ENCODE results near the gene CTNNBIP1.
A peak's percentile ranks its signal among the peaks of the same experiment; 100 is the strongest.

Gene CTNNBIP1

GRCh38 chr1:9892563-9893528 is 17.2 kb downstream of the CTNNBIP1 start:
- ATAC-seq: peak; percentile 52
- no peak for TF ChIP-seq ARNTL (CRISPR knock-in tag; IDR thresholded peaks at IDR 0.05; ENCODE audit: borderline replicate concordance, low read depth)
- TF ChIP-seq CSRNP3 (CRISPR knock-in tag; IDR thresholded peaks at IDR 0.05): no peak
- TF ChIP-seq PPARA (CRISPR knock-in tag; IDR thresholded peaks at IDR 0.05; ENCODE audit: borderline replicate concordance): no peak
- no peak for TF ChIP-seq CREB5 (CRISPR knock-in tag; IDR thresholded peaks at IDR 0.05; ENCODE audit: low read depth)
- no peak for TF ChIP-seq TSHZ2 (CRISPR knock-in tag; IDR thresholded peaks at IDR 0.05)
- no peak for TF ChIP-seq ZFP30 (CRISPR knock-in tag; IDR thresholded peaks at IDR 0.05)
- TF ChIP-seq ZNF565 (CRISPR knock-in tag; conservative IDR thresholded peaks at IDR 0.05; ENCODE audit: low read depth): no peak
- TF ChIP-seq POU6F1 (CRISPR knock-in tag; IDR thresholded peaks at IDR 0.05; ENCODE audit: borderline replicate concordance, low read depth): no peak
- no peak for TF ChIP-seq ZNF8 (CRISPR knock-in tag; IDR thresholded peaks at IDR 0.05)
- no peak for TF ChIP-seq ISL1 (CRISPR knock-in tag; IDR thresholded peaks at IDR 0.05)
- TF ChIP-seq TOX (CRISPR knock-in tag; IDR thresholded peaks at IDR 0.05; ENCODE audit: borderline replicate concordance): no peak
- TF ChIP-seq ZNF70 (CRISPR knock-in tag; IDR thresholded peaks at IDR 0.05): no peak
- TF ChIP-seq ZC3H10 (CRISPR knock-in tag; IDR thresholded peaks at IDR 0.05): no peak
- TF ChIP-seq ESRRG (CRISPR knock-in tag; IDR thresholded peaks at IDR 0.05): no peak
- no peak for TF ChIP-seq BACH2 (CRISPR knock-in tag; IDR thresholded peaks at IDR 0.05; ENCODE audit: borderline replicate concordance)
- TF ChIP-seq SNAI2 (CRISPR knock-in tag; IDR thresholded peaks at IDR 0.05): no peak
- no peak for TF ChIP-seq PATZ1 (CRISPR knock-in tag; IDR thresholded peaks at IDR 0.05; ENCODE audit: borderline replicate concordance)

- TF ChIP-seq CSRNP3 (CRISPR knock-in tag; IDR thresholded peaks at IDR 0.05) (no peak), BACH2 (CRISPR knock-in tag; IDR thresholded peaks at IDR 0.05; ENCODE audit: borderline replicate concordance) (no peak), PPARA (CRISPR knock-in tag; IDR thresholded peaks at IDR 0.05; ENCODE audit: borderline replicate concordance) (no peak), ZNF70 (CRISPR knock-in tag; IDR thresholded peaks at IDR 0.05) (no peak), CREB5 (CRISPR knock-in tag; IDR thresholded peaks at IDR 0.05; ENCODE audit: low read depth) (no peak), ZFP3 (CRISPR knock-in tag; IDR thresholded peaks at IDR 0.05) (no peak)
- ATAC-seq: peak; percentile 5; the same call in 1 of the 3 replicates
Observed at GRCh38 chr1:9891207-9891606, 18.9 kb downstream of the CTNNBIP1 start.
